GM21529 (cell line): ENCODE data around the gene COL27A1.
"Not testable (repeated sequence)": the region's sequence is repeated elsewhere in the genome, so short reads cannot be mapped to it uniquely, and the experiment has no call there.

Experiments
- ATAC-seq: cut with Tn5 transposase; IDR thresholded peaks from one replicate; pipeline ENCODE4 v1.9.1; 2021; ENCODE audit not compliant: unreplicated experiment

The COL27A1 gene

DNA sequence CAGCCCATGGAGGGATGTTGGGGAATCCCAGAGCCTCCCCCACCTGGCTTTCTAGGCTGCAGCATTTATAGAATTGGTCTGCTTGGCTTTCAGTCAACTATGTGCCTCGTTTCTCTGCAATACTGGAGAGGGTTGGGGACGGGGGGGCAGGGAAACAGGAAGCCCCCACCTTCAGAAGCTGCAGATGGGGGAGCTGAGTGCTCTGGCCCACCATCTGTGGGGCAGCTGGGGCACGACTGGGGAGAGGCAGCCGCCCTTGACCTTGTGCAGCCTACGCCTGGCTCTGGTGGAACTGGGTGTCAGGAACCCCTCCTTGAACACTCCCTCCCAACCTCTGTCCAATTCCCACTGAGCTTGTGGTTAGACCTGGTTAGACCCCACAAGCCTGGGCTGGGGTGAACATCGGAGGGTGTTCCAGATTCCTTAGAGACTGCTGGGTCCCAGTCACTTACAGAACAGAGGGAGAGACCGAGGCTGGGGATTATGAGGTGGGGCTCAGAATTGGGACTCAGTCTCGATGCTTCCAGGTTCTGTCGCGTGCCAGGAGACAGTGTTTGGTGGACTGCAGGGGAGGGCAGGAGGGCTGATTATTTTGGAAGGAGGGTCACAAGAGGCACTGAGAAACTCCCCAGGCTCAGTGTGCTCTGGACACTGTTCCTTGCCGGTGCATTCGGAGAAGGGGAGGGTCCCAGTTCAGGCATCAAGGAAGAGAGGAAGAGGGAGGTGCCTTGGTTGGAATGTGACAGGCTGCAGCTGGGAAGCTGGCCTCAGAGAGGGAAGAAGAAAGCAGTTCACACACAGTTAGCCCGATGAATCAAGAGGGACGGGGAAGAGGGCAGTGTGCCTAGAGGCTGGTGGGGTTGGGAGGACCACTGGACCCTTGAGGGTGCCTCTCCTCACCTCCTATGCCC lies 25.6 kb downstream of the COL27A1 start:
- ATAC-seq = no peak

DNA sequence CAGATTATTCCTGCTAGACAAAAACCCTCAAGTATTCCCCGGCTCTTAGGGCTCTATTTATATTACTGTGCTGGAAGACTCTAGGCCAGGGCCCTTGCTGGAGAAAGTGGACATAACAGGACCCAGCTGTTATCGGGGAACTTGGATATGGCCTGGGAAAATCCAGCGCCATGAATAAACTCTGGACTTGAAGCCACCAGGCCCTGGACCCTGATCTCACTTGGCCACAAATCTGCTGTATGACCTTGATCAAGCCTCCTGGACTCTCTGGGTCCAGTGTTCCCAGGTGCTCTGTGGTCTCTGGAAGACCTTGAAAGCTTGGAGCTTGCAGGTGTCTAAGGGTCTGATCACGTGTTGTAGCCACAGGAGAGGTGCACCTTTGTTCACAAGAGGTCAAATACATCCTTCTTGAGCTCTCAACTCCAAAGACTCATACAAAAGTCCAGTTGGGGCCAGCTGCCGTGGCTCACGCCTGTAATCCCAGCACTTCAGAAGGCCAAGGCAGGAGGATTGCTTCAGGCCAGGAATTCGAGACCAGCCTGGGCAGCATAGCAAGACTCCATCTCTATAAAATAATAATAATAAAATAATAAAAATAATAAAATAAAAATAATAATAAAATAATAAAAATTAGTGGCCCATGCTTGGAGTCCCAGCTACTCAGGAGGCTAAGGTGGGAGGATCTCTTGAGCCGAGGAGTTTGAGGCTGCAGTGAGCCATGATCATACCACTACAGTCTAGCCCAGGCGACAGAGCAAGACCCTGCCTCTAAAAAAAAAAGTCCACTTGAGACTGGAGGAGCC lies 26.5 kb downstream of the COL27A1 start:
- ATAC-seq = no peak

- ATAC-seq = no peak
These were observed 27.7 kb downstream of the COL27A1 start for GRCh38 chr9:114183006-114183405.

DNA sequence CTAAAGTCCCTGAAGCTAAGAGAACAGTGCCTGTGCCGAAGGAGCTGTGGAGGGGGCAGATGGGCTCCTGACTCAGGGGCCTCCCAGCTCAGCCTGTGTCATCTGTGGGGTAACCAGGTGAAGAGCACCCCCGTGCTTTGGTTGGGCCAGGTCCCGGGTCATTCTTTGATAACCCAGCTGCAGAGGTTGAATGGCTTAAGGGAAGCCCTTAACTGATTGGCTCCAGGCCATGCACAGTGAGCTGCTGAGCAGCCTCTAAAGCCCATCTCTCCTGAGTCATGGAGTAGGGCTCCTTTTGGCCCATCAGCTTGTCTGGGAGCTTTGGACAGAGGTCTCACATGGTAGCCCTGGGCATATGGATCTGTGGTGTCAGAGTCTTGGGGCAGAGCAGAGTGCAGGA lies 28.7 kb downstream of the COL27A1 start:
- ATAC-seq = no peak

- ATAC-seq = no peak
These were observed 29.5 kb downstream of the COL27A1 start for GRCh38 chr9:114184866-114185265.

- no peak for ATAC-seq
These were observed 30.5 kb downstream of the COL27A1 start for GRCh38 chr9:114185570-114186490.

- ATAC-seq = no peak
These were observed 31.4 kb downstream of the COL27A1 start for GRCh38 chr9:114186605-114187289.

GRCh38 chr9:114187827-114188226 lies 32.5 kb downstream of the COL27A1 start:
- no peak for ATAC-seq

DNA sequence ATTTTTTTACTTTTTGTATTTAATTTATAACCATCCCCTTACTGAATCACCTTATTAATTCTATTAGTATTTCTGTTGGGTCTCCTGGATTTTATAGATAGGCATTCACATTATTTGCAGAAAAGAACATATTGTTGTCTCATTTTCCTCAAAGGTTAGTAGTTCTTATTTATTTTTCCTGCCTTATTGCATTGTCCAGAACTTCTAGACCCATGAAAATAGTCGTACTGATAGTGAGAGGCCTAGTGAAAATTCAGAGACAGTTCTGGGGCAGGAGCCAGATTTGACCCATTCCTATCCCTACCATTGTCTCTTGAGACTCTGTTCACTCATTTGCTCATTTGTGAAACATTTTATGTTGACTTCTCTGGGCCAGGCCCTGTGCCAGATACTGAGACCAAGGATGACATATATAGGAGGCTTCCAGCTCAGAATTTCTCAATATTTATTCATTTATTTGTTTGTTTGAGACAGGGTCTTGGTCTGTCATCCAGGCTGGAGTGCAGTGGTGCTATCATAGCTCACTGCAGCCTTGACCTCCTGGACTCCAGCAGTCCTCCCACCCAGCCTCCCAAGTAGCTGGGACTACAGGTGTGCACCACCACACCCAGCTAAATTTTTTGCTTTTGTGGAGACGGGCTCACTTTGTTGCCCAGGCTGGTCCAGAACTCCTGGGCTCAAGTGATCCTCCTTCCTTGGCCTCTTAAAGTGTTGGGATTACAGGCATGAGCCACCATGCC lies 34.7 kb downstream of the COL27A1 start:
- ATAC-seq = no peak

DNA sequence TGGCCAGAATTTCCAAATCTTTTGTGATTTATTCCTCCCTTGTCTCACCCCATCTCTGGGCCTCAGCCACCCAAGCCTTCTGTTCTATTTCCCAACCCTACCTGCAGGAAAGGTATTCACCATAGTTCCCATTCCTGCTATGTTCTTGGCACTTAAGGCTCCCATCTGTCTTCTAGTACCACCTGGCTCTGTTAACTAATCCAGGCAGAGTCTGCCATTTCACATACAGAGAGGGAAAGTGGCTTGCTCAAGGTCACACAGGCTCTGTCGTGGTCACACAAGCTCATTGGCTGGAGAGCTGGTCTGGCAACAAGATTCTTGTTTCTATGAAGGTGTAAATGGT lies 35.2 kb downstream of the COL27A1 start:
- no peak for ATAC-seq

DNA sequence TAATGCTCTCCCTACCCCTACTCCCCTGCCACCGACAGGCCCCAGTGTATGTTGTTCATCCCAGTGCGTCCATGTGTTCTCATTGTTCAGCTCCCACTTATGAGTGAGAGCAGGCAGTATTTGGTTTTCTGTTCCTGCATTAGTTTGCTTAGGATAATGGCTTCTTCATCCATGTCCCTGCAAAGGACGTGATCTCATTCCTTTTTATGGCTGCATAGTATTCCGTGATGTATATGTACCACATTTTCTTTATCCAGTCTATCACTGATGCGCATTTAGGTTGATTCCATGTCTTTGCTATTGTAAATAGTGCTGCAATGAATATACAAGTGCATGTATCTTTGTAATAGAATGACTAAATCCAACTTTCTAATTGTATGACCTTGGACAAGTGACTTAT lies 36.1 kb downstream of the COL27A1 start:
- not testable (repeated sequence) for ATAC-seq

DNA sequence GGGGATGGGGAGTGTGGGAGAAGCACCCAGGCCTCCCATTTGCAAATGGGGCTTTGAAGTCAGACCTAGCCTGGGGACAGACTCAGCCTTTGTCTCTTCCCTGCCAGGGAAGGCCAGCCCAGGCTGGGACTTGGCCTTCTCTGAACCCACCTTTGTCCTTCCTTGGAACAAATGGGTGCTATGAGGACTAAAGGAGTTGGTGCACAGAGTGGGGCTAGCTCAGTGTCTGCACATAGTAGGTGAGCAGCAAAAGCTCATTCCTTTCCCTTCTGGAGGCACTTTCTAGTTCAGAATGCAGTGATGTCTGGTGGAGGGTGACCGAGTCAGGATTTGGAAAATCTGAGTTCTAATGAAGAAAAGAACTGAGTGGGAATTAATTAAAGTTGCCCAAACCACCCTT lies 37.2 kb downstream of the COL27A1 start:
- no peak for ATAC-seq

DNA sequence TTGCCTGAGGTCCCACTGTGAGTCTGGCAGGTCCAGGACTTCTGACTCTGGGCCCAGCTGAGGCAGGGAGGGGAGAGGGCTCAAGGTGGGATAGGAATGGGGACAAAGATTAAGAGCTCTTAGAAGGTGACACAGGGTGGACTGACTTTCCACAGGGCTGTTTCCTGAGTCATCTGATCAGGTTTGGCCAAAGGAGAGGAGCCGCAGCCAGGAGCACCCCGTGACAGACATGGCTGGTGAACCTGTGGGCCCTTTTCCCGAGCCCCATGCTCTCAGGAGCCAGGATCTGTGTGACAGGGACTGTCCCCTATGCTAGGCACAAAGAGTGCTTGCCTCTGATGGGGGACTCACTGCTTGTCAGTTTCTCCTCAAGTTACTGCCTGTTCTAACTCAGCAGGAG lies 37.8 kb downstream of the COL27A1 start:
- ATAC-seq = no peak

- ATAC-seq = no peak
These were observed 40.8 kb downstream of the COL27A1 start for GRCh38 chr9:114196117-114196516.

DNA sequence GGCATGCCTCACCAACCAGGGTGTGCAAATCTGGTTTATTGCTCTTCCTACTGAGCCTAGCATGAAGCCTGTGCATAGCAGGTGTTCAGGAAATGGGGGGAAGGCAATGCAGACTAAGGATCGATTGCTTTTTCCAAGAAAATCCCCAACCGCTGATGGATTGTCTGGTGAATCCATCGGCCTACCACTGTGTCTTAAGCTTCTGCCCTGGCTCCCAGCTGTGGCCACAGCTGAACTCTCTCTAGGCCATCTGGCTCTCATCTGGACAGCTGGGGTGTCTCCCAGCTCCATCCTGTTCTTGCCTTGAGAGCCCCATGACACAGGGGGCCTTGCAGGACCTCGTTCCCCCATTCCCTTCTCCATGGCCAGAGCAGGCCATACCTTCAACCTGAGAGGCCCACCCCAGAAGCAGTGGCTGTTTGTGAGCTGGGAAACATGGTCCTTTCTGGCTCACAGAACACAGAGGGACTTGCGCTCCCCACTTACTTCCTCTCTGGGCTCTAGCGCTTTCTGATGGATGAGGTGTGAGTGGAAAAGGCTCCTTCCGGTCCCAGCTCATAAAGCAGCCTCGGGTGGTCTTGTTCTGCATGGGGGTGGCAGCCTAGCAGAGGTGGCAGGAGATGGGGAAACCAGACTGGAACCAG lies 41.8 kb downstream of the COL27A1 start:
- no peak for ATAC-seq

DNA sequence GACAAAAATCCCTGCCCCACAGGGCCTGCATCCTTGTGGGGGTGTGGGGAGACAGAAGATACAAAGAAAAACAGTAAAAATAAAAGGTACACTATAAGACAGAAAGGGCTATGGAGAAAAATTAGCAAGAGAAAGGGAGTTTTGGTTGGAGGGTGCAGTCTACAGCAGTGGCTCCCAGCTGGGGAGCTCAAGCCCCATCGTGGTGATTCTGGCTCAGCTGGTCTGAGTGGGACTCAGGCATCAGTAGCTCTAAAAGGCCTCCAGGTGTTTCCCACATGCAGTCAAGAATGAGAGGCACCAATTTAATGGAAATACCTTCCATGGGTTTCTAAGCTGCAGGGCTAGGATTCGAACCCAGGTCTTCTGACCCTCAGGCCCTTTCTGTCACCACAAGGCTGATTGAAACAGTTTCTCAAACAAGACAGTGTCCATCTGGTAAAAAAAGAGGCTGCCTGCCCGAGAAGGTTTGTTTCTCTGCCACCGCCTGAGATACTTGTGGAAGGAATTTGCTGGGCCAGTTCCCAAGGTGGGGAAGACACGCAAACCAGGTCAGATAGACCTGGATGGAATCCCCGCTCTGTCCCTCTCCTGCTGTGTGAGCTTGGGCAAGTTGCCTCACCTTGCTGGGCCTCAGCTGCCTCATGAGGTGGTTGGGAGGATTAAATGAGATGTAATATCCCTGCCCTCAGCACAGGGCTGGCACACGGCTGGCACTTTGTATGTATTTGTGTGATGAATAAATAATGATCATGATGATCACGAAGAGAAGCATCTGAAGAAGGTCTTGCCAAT lies 43.1 kb downstream of the COL27A1 start:
- no peak for ATAC-seq

GRCh38 chr9:114200721-114201300 lies 45.5 kb downstream of the COL27A1 start:
- ATAC-seq = no peak

DNA sequence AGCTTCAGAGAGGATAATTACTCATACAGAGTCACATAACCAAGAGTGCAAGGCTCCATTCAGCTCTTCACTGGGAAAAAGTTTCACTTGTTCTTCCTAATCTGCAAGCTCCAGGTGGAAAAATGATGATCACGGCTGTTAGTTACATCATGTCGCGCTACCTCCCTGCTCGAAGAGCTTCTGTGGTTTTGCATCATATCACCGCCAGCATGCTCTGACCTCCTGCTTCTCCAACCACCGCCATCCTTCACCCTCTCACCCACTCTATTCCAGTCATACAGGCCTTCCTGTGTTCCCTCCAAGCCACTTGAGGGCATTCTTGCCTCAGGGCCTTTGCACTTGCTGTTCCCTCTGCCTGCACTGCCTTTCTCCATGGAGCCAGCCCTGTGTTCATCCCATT lies 47.1 kb downstream of the COL27A1 start:
- ATAC-seq = no peak
